Choroid plexus epithelial cell (primary cell): ENCODE measurements around the gene NELL1.

Source experiments
- DNase-seq: peaks from one replicate; pipeline ENCODE4 v3.0.0-alpha.2; 2010; ENCODE audit warnings: low read depth
- H3K4me3 ChIP-seq: 2 replicates; pipeline ENCODE4 v1.5.1; 2011; ENCODE audit warnings: low read depth, mild to moderate bottlenecking, control low read depth, low read length, moderate library complexity
- CTCF ChIP-seq: conservative IDR thresholded peaks from 2 replicates; pipeline ENCODE4 v1.5.1; 2011; ENCODE audit warnings: low read depth, mild to moderate bottlenecking, control low read depth, inconsistent platforms, low read length, moderate library complexity

Gene NELL1

GRCh38 chr11:21614961-21615360, 945.6 kb downstream of the NELL1 start:
- DNase-seq = no peak
- no peak for TF ChIP-seq CTCF
- no peak overlapping the region for H3K4me3 ChIP-seq

GRCh38 chr11:21615955-21616371, 946.6 kb downstream of the NELL1 start:
- TF ChIP-seq CTCF = no peak
- DNase-seq = no peak
- H3K4me3 ChIP-seq = no peak overlapping the region

- no peak for TF ChIP-seq CTCF
- H3K4me3 ChIP-seq = no peak overlapping the region
- DNase-seq = no peak
Observed at GRCh38 chr11:21622566-21622965, 953.2 kb downstream of the NELL1 start.

- DNase-seq = no peak
- H3K4me3 ChIP-seq = no peak overlapping the region
Observed at GRCh38 chr11:21622995-21623394, 953.6 kb downstream of the NELL1 start.

More at GRCh38 chr11:21622995-21623394, 953.6 kb downstream of the NELL1 start:
- no peak for TF ChIP-seq CTCF
